Panc1 (cell line): ENCODE results near the gene TMEM258.
A peak's percentile ranks its signal among the peaks of the same experiment; 100 is the strongest.

Source experiments
- CTCF ChIP-seq: fragments of 450-650 bp; IDR thresholded peaks from 2 replicates; pipeline ENCODE4 v1.5.1; 2017; ENCODE audit warnings: mild to moderate bottlenecking
- POLR2AphosphoS5 ChIP-seq: IDR thresholded peaks from 2 replicates; pipeline ENCODE4 v1.6.1; 2012; ENCODE audit warnings: mild to moderate bottlenecking, low read depth, low read length, moderate library complexity
- REST ChIP-seq, 2 experiments: IDR thresholded peaks; 2 replicates each; pipeline ENCODE4 v1.6.1; 2011 to 2012; ENCODE audit warnings: low read depth in 2 of 2, control low read depth in 1 of 2, low read length in 1 of 2, mild to moderate bottlenecking in 1 of 2, moderate library complexity in 1 of 2; ENCODE audit not compliant: insufficient read depth in 1 of 2
- SIN3A ChIP-seq: IDR thresholded peaks from 2 replicates; pipeline ENCODE4 v1.6.1; 2012; ENCODE audit warnings: low read depth, mild to moderate bottlenecking, low read length, moderate library complexity, borderline replicate concordance; ENCODE audit not compliant: insufficient read depth
- TCF7L2 ChIP-seq: IDR thresholded peaks from 2 replicates; pipeline ENCODE4 v1.6.1; 2011; ENCODE audit warnings: mild to moderate bottlenecking, low read depth, low read length, inconsistent platforms

- TF ChIP-seq CTCF (peak; percentile 97), REST (IDR thresholded peaks at IDR 0.05; ENCODE audit: insufficient read depth in 1 of 2, low read depth in 2 of 2, low read length in 1 of 2) (no peak), SIN3A (no peak), TCF7L2 (no peak), POLR2AphosphoS5 (no peak)
These were observed 40.1 kb downstream of the TMEM258 start, which contains the start of gene MYRF for GRCh38 chr11:61752117-61752924.
